ENCODE results near the gene VPS8.

DNA sequence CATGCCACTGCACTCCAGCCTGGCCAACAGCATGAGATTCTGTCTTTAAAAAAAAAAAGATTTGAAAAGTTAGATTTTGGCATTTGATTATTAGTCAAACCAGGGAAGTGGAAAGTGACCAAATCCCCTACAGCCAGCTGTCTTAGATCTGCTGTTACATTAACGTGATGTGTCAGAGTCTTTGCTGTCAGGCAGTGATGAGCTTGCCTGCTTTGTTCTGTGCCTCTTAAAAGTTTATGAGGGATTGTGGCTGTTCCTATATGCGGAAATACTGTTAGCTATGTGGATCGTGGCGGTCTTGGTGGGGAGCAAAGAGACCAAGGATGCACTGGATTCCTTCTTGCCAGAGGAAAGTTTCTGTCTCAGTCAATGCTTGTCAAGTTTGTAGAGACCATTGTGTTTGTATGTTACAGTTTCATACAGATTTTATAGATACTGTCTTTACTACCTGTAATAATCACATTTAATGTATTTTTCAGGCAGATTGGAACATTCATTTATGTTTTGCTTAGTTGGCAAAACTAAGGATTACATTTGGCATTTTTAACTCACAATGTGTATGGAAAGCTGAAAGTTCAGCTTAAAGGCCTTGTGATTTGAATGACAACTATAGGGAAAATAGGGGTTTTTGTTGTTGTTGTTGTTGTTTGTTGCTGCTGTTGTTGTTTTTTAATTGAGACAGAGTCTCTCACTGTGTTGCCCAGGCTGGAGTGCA lies 137.4 kb downstream of the VPS8 start:
- TF ChIP-seq, protein P1, sequence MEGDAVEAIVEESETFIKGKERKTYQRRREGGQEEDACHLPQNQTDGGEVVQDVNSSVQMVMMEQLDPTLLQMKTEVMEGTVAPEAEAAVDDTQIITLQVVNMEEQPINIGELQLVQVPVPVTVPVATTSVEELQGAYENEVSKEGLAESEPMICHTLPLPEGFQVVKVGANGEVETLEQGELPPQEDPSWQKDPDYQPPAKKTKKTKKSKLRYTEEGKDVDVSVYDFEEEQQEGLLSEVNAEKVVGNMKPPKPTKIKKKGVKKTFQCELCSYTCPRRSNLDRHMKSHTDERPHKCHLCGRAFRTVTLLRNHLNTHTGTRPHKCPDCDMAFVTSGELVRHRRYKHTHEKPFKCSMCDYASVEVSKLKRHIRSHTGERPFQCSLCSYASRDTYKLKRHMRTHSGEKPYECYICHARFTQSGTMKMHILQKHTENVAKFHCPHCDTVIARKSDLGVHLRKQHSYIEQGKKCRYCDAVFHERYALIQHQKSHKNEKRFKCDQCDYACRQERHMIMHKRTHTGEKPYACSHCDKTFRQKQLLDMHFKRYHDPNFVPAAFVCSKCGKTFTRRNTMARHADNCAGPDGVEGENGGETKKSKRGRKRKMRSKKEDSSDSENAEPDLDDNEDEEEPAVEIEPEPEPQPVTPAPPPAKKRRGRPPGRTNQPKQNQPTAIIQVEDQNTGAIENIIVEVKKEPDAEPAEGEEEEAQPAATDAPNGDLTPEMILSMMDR (CRISPR knock-in tag; IDR thresholded peaks at IDR 0.05), result no peak
- no peak for TF ChIP-seq HDAC2 (CRISPR knock-in tag; IDR thresholded peaks at IDR 0.05)
- no peak for TF ChIP-seq ZNF616 (CRISPR knock-in tag; IDR thresholded peaks at IDR 0.05; ENCODE audit: low read depth)
- no peak for TF ChIP-seq NFE2L1 (CRISPR knock-in tag; IDR thresholded peaks at IDR 0.05; ENCODE audit: borderline replicate concordance)
- TF ChIP-seq, protein P2, sequence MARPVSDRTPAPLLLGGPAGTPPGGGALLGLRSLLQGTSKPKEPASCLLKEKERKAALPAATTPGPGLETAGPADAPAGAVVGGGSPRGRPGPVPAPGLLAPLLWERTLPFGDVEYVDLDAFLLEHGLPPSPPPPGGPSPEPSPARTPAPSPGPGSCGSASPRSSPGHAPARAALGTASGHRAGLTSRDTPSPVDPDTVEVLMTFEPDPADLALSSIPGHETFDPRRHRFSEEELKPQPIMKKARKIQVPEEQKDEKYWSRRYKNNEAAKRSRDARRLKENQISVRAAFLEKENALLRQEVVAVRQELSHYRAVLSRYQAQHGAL (CRISPR knock-in tag; IDR thresholded peaks at IDR 0.05; ENCODE audit: not compliant biosample characterization), result no peak
- TF ChIP-seq, protein P3, sequence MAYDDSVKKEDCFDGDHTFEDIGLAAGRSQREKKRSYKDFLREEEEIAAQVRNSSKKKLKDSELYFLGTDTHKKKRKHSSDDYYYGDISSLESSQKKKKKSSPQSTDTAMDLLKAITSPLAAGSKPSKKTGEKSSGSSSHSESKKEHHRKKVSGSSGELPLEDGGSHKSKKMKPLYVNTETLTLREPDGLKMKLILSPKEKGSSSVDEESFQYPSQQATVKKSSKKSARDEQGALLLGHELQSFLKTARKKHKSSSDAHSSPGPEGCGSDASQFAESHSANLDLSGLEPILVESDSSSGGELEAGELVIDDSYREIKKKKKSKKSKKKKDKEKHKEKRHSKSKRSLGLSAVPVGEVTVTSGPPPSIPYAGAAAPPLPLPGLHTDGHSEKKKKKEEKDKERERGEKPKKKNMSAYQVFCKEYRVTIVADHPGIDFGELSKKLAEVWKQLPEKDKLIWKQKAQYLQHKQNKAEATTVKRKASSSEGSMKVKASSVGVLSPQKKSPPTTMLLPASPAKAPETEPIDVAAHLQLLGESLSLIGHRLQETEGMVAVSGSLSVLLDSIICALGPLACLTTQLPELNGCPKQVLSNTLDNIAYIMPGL (CRISPR knock-in tag; IDR thresholded peaks at IDR 0.05; ENCODE audit: borderline replicate concordance in 1 of 2, low read depth in 1 of 2), result no peak
- TF ChIP-seq ZNF644 (CRISPR knock-in tag; IDR thresholded peaks at IDR 0.05; ENCODE audit: low read depth), result no peak
- no peak for TF ChIP-seq ATAD3A (CRISPR knock-in tag; IDR thresholded peaks at IDR 0.05)
- TF ChIP-seq ZBTB7A (CRISPR knock-in tag; IDR thresholded peaks at IDR 0.05), result no peak
- TF ChIP-seq POLR2A (IDR thresholded peaks at IDR 0.05; ENCODE audit: insufficient read depth in 1 of 2, low read depth in 2 of 2, low read length in 2 of 2), result no peak
- TF ChIP-seq, protein P4, sequence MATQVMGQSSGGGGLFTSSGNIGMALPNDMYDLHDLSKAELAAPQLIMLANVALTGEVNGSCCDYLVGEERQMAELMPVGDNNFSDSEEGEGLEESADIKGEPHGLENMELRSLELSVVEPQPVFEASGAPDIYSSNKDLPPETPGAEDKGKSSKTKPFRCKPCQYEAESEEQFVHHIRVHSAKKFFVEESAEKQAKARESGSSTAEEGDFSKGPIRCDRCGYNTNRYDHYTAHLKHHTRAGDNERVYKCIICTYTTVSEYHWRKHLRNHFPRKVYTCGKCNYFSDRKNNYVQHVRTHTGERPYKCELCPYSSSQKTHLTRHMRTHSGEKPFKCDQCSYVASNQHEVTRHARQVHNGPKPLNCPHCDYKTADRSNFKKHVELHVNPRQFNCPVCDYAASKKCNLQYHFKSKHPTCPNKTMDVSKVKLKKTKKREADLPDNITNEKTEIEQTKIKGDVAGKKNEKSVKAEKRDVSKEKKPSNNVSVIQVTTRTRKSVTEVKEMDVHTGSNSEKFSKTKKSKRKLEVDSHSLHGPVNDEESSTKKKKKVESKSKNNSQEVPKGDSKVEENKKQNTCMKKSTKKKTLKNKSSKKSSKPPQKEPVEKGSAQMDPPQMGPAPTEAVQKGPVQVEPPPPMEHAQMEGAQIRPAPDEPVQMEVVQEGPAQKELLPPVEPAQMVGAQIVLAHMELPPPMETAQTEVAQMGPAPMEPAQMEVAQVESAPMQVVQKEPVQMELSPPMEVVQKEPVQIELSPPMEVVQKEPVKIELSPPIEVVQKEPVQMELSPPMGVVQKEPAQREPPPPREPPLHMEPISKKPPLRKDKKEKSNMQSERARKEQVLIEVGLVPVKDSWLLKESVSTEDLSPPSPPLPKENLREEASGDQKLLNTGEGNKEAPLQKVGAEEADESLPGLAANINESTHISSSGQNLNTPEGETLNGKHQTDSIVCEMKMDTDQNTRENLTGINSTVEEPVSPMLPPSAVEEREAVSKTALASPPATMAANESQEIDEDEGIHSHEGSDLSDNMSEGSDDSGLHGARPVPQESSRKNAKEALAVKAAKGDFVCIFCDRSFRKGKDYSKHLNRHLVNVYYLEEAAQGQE (IDR thresholded peaks at IDR 0.05; ENCODE audit: borderline replicate concordance in 1 of 2, low read depth in 1 of 2, low read length in 2 of 2), result no peak
- TF ChIP-seq, protein P5, sequence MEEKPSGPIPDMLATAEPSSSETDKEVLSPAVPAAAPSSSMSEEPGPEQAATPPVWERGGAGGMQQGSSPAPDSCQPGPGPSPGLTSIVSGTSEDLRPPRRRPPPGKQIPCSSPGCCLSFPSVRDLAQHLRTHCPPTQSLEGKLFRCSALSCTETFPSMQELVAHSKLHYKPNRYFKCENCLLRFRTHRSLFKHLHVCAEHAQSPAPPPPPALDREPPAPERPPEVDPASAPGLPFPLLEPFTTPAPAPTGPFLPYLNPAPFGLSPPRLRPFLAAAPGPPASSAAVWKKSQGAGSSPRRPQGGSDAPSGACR (CRISPR knock-in tag; IDR thresholded peaks at IDR 0.05), result no peak
- TF ChIP-seq NFE2 (CRISPR knock-in tag; IDR thresholded peaks at IDR 0.05), result no peak
- TF ChIP-seq CREB1 (IDR thresholded peaks at IDR 0.05), result no peak
- no peak for TF ChIP-seq CREB1 (CRISPR knock-in tag; IDR thresholded peaks at IDR 0.05)

Measured in HepG2 (cell line).